ENCODE data around the gene MYMK. TPM values are rescaled to one million over a fixed set of nuclear protein-coding genes. Genes with fewer than 3 reads are reported as not detected.

MYMK gene
- total RNA-seq, 1 experiment from 2014 or later: not detected

- intact Hi-C loops (cut with micrococcal nuclease; ENCODE audit: unreplicated experiment): no loop called here
- TF ChIP-seq CTCF (IDR thresholded peaks at IDR 0.05; ENCODE audit: unreplicated experiment): no peak
- Mint-ChIP-seq H3K4me1 (ENCODE audit: low read depth, unreplicated experiment) (no peaks in the 10 kb centered on the region), H3K4me3 (ENCODE audit: low read depth, unreplicated experiment) (no peak overlapping the region), H3K9me3 (ENCODE audit: low read depth, unreplicated experiment) (no peaks in the 10 kb centered on the region), H3K36me3 (ENCODE audit: insufficient read depth, unreplicated experiment) (peaks cover 38% of the 10 kb centered on the region), H3K27ac (ENCODE audit: unreplicated experiment) (no peak overlapping the region), H3K27me3 (ENCODE audit: unreplicated experiment) (no peaks in the 10 kb centered on the region)
- CTCF ChIA-PET: no interaction called here
- DNase-seq: no peak
- no TSS peak for BruUV-seq (replicated peaks)
These were observed 57.7 kb downstream of the MYMK start for GRCh38 chr9:133467101-133467500.

GRCh38 chr9:133465984-133466383 is 58.8 kb downstream of the MYMK start:
- TF ChIP-seq CTCF (IDR thresholded peaks at IDR 0.05; ENCODE audit: unreplicated experiment): no peak
- DNase-seq: no peak
- peaks cover 28% of the 10 kb centered on the region for H3K36me3 Mint-ChIP-seq (ENCODE audit: insufficient read depth, unreplicated experiment)
- intact Hi-C loops (cut with micrococcal nuclease; ENCODE audit: unreplicated experiment): no loop called here
- no peak overlapping the region for H3K27ac Mint-ChIP-seq (ENCODE audit: unreplicated experiment)
- H3K9me3 Mint-ChIP-seq (ENCODE audit: low read depth, unreplicated experiment): no peaks in the 10 kb centered on the region
- no peaks in the 10 kb centered on the region for H3K4me1 Mint-ChIP-seq (ENCODE audit: low read depth, unreplicated experiment)
- H3K4me3 Mint-ChIP-seq (ENCODE audit: low read depth, unreplicated experiment): no peak overlapping the region
- BruUV-seq (replicated peaks): no TSS peak
- CTCF ChIA-PET: no interaction called here
- H3K27me3 Mint-ChIP-seq (ENCODE audit: unreplicated experiment): no peaks in the 10 kb centered on the region

GRCh38 chr9:133464638-133465037 is 60.1 kb downstream of the MYMK start:
- Mint-ChIP-seq H3K4me3 (ENCODE audit: low read depth, unreplicated experiment) (no peak overlapping the region), H3K27ac (ENCODE audit: unreplicated experiment) (no peak overlapping the region), H3K4me1 (ENCODE audit: low read depth, unreplicated experiment) (no peaks in the 10 kb centered on the region), H3K27me3 (ENCODE audit: unreplicated experiment) (no peaks in the 10 kb centered on the region), H3K9me3 (ENCODE audit: low read depth, unreplicated experiment) (no peaks in the 10 kb centered on the region), H3K36me3 (ENCODE audit: insufficient read depth, unreplicated experiment) (peaks cover 28% of the 10 kb centered on the region)
- no peak for TF ChIP-seq CTCF (IDR thresholded peaks at IDR 0.05; ENCODE audit: unreplicated experiment)
- DNase-seq: no peak
- intact Hi-C loops (cut with micrococcal nuclease; ENCODE audit: unreplicated experiment): no loop called here
- CTCF ChIA-PET: no interaction called here
- BruUV-seq (replicated peaks): no TSS peak

Other genes starting within 250 kb of the MYMK start
- 2.8 and 3.3 TPM in 2 replicates for gene ABO, start 249.8 kb downstream of the MYMK start, total RNA-seq (2022)
- 20.4 and 23.1 TPM in 2 replicates for gene SURF6, start 188.8 kb downstream of the MYMK start, total RNA-seq (2022)
- 24.4 and 27.6 TPM in 2 replicates for gene MED22, start 176.8 kb downstream of the MYMK start, total RNA-seq (2022)
- gene RPL7A, start 176.7 kb downstream of the MYMK start, total RNA-seq (2022): 835 and 904 TPM in 2 replicates
- 47.9 and 50.9 TPM in 2 replicates for gene SURF1, start 168.5 kb downstream of the MYMK start, total RNA-seq (2022)
- gene SURF2, start 168.4 kb downstream of the MYMK start, total RNA-seq (2022): 20.6 and 22.9 TPM in 2 replicates
- 128 and 129 TPM in 2 replicates for gene SURF4, start 148.9 kb downstream of the MYMK start, total RNA-seq (2022)
- 0.71 and 0.94 TPM in 2 replicates for gene STKLD1, start 148.6 kb downstream of the MYMK start, total RNA-seq (2022)
- gene REXO4, start 106.9 kb downstream of the MYMK start, total RNA-seq (2022): 23.4 and 25.8 TPM in 2 replicates
- gene ADAMTS13, start 102.6 kb downstream of the MYMK start, total RNA-seq (2022): 4.7 and 5.8 TPM in 2 replicates
- gene CACFD1, start 65.0 kb downstream of the MYMK start, total RNA-seq (2022): 15.1 and 19.9 TPM in 2 replicates
- gene SLC2A6, start 45.9 kb downstream of the MYMK start, total RNA-seq (2022): 9.3 and 11.6 TPM in 2 replicates
- gene ADAMTSL2, start 9.7 kb upstream of the MYMK start, total RNA-seq (2022): 0.14 TPM in 1 of 2 replicates, not detected in the other
- not detected in 2 replicates for gene FAM163B, start 84.4 kb upstream of the MYMK start, total RNA-seq (2022)
- not detected in 2 replicates for gene DBH, start 111.4 kb upstream of the MYMK start, total RNA-seq (2022)
- 0.12 TPM in 1 of 2 replicates, not detected in the other for gene SARDH, start 213.4 kb upstream of the MYMK start, total RNA-seq (2022)

Data from Calu3 (cell line).